22Rv1 (cell line): ENCODE results near the gene SATB1.

ENCODE experiments used
- CTCF ChIP-seq: fragments of 450-650 bp; IDR thresholded peaks from 2 replicates; pipeline ENCODE4 v1.5.1; 2017; ENCODE audit warnings: mild to moderate bottlenecking
- ZFX ChIP-seq: fragments of 450-650 bp; IDR thresholded peaks from 2 replicates; pipeline ENCODE4 v1.6.1; 2017; ENCODE audit warnings: antibody characterized with exemption, borderline replicate concordance

GRCh38 chr3:18415167-18415566 lies 10.0 kb downstream of the SATB1 start:
- no peak for TF ChIP-seq CTCF
- TF ChIP-seq ZFX, result no peak
